ENCODE measurements around the gene RRP9.

Gene RRP9

DNA sequence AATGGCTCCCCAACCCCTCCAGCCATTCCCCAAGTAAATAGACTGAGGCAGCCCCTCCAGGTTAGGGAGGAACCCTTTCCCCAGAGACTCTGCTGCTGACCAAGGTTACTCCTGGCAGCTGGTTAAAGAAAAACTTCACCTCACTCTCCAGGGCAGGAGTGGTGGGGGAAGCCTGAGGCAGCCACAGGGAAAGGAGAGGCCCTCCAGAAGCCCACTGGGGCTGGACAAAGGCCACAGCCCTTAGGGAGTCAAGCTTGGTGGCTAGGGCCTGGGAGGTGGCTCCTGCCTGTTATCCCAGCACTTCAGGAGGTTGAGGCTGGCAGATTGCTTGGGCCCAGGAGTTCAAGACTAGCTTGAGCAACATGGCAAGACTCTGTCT lies 42.6 kb upstream of the RRP9 start:
- no peak for DNase-seq (ENCODE audit: extremely low read depth, low read depth)
- peak overlapping the region; percentile 66 for H3K4me3 ChIP-seq (replicated peaks; ENCODE audit: low read depth, low read length)

DNA sequence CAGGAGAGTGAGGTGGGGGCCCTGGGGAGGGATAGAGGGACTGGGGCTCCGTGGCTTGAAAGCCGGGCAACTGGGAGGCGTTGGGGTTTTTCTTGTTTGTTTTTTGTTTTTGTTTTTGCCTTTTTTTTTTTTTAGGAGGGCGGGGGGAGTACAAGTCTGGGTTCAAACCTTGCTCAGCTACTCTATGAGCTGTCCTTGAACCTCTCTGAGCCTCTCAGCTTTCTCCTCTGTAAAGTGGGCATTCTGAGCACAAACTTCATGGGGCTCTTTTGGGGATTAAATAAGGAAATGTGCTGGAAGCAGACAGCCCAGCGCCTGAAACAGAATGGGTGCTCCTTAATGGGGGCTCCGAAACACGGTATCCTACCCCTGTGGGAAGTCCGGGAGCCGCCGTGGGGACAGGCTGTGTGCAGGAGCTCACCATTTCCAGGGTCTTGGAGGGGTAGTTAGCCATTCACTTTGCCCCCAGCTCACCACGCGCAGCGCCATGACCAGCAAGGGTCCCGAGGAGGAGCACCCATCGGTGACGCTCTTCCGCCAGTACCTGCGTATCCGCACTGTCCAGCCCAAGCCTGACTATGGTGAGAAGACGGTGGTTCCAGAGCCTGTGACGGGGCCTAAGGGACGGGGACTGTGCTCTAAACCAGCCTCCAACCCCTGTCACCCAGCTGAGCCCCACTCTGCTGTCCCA lies 42.0 kb upstream of the RRP9 start:
- peak overlapping the region; percentile 66 for H3K4me3 ChIP-seq (replicated peaks; ENCODE audit: low read depth, low read length)
- TF ChIP-seq, protein P1, sequence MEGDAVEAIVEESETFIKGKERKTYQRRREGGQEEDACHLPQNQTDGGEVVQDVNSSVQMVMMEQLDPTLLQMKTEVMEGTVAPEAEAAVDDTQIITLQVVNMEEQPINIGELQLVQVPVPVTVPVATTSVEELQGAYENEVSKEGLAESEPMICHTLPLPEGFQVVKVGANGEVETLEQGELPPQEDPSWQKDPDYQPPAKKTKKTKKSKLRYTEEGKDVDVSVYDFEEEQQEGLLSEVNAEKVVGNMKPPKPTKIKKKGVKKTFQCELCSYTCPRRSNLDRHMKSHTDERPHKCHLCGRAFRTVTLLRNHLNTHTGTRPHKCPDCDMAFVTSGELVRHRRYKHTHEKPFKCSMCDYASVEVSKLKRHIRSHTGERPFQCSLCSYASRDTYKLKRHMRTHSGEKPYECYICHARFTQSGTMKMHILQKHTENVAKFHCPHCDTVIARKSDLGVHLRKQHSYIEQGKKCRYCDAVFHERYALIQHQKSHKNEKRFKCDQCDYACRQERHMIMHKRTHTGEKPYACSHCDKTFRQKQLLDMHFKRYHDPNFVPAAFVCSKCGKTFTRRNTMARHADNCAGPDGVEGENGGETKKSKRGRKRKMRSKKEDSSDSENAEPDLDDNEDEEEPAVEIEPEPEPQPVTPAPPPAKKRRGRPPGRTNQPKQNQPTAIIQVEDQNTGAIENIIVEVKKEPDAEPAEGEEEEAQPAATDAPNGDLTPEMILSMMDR (IDR thresholded peaks at IDR 0.05; ENCODE audit: low read depth, low read length, missing control alignments) = no peak
- no peak for DNase-seq (ENCODE audit: extremely low read depth, low read depth)

More for the DNA sequence above, 42.6 kb upstream of the RRP9 start:
- TF ChIP-seq, protein P1 (IDR thresholded peaks at IDR 0.05; ENCODE audit: low read depth, low read length, missing control alignments) = no peak

DNA sequence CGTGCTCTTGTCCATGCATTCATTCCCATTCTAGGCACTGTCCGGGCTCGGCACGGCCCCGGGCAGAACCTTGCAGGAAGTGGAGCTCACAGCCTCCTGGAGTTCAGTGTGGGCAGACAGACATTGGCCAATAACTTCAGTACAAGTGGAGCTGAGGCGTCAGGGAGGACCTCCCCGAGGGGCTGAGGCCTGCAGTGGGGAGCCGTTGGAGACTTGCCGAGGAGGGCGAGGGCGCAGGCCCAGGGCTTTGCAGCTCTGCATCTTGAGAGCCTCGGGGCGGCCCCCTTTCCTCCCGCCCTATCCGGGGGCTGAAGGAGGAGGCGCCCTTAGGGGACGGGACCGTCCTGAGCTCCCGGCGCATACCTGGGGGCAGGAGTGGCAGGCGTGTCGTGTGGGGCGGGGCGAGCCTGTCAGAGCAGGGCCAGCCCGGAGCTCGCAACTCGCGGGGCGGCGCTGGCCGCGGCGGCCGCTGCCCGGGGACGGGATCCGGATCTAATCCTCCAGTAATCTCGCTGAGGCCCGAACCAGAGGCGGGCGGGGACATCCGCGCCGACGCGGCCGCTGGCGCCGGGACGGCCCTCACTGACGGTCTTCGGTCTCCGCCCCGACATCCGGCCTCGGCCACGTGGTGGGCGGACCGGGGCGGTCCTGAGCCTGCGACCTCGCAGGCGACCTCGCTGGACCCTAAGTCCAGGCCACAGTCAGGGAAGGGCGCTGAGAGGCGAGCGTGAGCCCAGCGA lies 41.3 kb upstream of the RRP9 start, which contains the start of gene ACY1:
ACY1 (plus strand) TSS at position 698 of the 740 bp plus-strand sequence. CDS start 530 bp downstream, outside the sequence.
- DNase-seq (ENCODE audit: extremely low read depth, low read depth) = peak; percentile 56
- H3K4me3 ChIP-seq (replicated peaks; ENCODE audit: low read depth, low read length) = peak within 1 kb of the TSS; percentile 66
- TF ChIP-seq, protein P1 (IDR thresholded peaks at IDR 0.05; ENCODE audit: low read depth, low read length, missing control alignments) = no peak

DNA sequence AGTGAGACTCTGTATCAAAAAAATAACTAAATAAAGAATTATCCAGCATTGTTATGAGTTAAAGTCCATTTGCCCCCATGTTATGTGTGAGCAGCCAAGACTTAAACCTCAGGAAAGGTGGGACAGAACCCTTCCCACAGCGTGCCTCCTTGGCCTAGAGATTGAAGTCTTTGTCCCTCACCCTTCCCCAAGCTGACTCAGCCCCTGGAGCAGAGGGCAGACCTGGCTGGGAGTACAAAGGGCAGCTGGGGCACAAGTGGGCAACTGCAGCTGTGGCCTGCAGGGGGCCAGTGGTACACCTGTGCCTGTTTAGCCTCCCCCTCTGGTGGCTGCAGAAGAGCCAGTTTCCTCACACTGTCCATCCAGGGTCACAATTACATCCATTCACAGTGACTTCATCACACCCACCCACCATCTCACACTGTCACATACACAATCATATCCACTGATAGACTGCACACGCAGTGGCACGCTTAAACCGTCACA lies 40.7 kb upstream of the RRP9 start:
- peak overlapping the region; percentile 66 for H3K4me3 ChIP-seq (replicated peaks; ENCODE audit: low read depth, low read length)
- TF ChIP-seq, protein P1 (IDR thresholded peaks at IDR 0.05; ENCODE audit: low read depth, low read length, missing control alignments) = peak; percentile 66
- no peak for DNase-seq (ENCODE audit: extremely low read depth, low read depth)

DNA sequence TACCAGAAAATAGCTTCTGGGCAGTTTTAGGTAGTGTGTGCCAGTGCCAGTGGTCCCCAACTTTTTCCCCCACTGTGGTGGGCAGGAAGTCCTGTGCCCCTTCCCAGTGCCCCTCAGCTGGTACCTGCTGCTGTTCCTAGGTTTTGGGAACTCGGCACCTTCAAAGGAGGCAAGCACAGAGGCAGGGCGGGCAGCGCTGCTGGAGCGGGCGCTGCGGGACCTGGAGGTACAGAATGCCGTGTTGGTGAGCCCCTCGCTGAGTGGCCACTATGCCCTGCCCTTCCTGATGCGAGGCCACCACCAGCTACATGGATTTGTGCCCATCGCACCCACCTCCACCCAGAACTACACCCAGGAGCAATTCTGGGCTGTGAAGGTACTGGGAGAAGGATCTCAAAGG lies 38.5 kb upstream of the RRP9 start:
- H3K4me3 ChIP-seq (replicated peaks; ENCODE audit: low read depth, low read length) = no peak overlapping the region
- DNase-seq (ENCODE audit: extremely low read depth, low read depth) = no peak
- TF ChIP-seq, protein P1 (IDR thresholded peaks at IDR 0.05; ENCODE audit: low read depth, low read length, missing control alignments) = no peak

DNA sequence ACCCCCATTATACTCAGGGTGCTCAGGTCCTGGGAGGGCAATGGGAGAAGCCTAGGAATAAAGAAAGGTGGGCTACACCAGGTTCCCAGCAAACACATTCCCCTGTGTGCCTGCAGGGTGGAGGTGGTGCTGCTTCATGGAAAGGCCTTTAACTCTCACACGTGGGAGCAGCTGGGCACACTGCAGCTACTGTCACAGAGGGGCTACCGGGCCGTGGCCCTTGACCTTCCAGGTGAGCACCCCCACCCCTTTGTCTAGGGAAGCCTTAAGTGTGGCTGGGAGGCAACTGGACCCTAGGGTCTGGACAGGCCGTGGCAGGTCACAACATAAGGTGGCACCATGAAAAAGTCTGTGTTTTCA lies 36.4 kb upstream of the RRP9 start:
- TF ChIP-seq, protein P1 (IDR thresholded peaks at IDR 0.05; ENCODE audit: low read depth, low read length, missing control alignments) = no peak
- no peak for DNase-seq (ENCODE audit: extremely low read depth, low read depth)

More for the DNA sequence above, 36.4 kb upstream of the RRP9 start:
- no peak overlapping the region for H3K4me3 ChIP-seq (replicated peaks; ENCODE audit: low read depth, low read length)

All from HFF-Myc (cell line).